ENCODE measurements around the gene DOLPP1. TPM values are rescaled to one million over a fixed set of nuclear protein-coding genes. Genes with fewer than 3 reads are reported as not detected.
A peak's percentile ranks its signal among the peaks of the same experiment; 100 is the strongest.

Gene DOLPP1
- total and polyA plus RNA-seq, 2 of the 13 experiments (the other 11 are each of a cell fraction or from before 2014, with no cell fraction given): 21.0 to 34.1 TPM

DNA sequence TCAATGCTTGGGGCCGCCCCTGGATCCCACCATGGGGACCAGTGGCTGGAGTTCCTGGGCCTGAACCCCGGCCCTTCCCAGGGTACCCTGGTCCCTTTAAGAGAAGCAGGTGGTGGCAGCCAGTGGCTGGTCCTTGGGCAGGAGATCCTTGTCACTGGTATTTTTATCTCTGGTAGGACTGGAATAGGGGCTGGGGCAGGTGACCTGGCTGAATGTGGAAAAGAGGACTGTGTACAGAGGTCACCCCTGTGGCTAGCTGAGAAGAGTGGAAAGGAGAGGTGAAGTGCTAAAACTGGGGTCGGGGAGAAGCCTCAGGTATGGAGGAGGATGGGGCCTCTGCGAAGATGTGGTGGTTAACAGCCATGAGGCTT lies 22.7 kb downstream of the DOLPP1 start:
- H4K20me1 ChIP-seq (ENCODE audit: insufficient read depth, low read length): 0 out of 2 replicates have a peak, but pooled peaks cover 3% of the 10 kb centered on the region
- no peak overlapping the region for H2AFZ ChIP-seq (ENCODE audit: low read length)
- peaks cover 0 to 4% of the 10 kb centered on the region in 2 experiments; a peak in 1 of 5 replicates for H3K36me3 ChIP-seq (replicated peaks in 1 of 2; ENCODE audit: control insufficient read depth in 1 of 2, insufficient read depth in 2 of 2, low read length in 2 of 2)
- no peak for DNase-seq (ENCODE audit: low spot score)
- no peaks in the 10 kb centered on the region for H3K9me3 ChIP-seq (ENCODE audit: low read length)
- CTCF ChIA-PET (ENCODE audit: low intra/inter-chr PET ratio, low total read pairs): no interaction called here
- no TSS peak for BruUV-seq (replicated peaks)
- no peaks in the 10 kb centered on the region for H3K27me3 ChIP-seq (ENCODE audit: control insufficient read depth in 1 of 2, insufficient read depth in 2 of 2, low read length in 2 of 2)
- no peak for FAIRE-seq
- intact Hi-C loops (cut with micrococcal nuclease; ENCODE audit: unreplicated experiment): loop anchor here (2.0 kb wide), 1 partner anchor 51 kb away; no protein-coding TSS in a partner anchor
- H3K4me2 ChIP-seq (ENCODE audit: low read depth, low read length): no peak overlapping the region
- no peak overlapping the region for H3K4me3 ChIP-seq (replicated peaks in 1 of 3; ENCODE audit: insufficient read depth in 1 of 3, low read depth in 2 of 3, low read length in 3 of 3)
- H3K9ac ChIP-seq (ENCODE audit: insufficient read depth, low read depth, low read length): no peak overlapping the region
- no peaks in the 10 kb centered on the region for H3K79me2 ChIP-seq (ENCODE audit: insufficient read depth, low read length)
- H3K27ac ChIP-seq (ENCODE audit: extremely low read length, insufficient read depth, low read length): no peak overlapping the region
- ATAC-seq: peak; percentile 10
- in situ Hi-C loops (cut with HindIII; ENCODE audit: extremely low pct_ligation_motif_present, low pct_unique_long_range_greater_than_20kb): no loop called here
- TF ChIP-seq CEBPB (IDR thresholded peaks at IDR 0.05; ENCODE audit: borderline replicate concordance, low read depth, low read length) (no peak), GLI4 (CRISPR knock-in tag; IDR thresholded peaks at IDR 0.05; ENCODE audit: borderline replicate concordance) (no peak), HHEX (CRISPR knock-in tag; IDR thresholded peaks at IDR 0.05) (no peak), NFATC3 (CRISPR knock-in tag; IDR thresholded peaks at IDR 0.05) (no peak), YY1 (IDR thresholded peaks at IDR 0.05; ENCODE audit: insufficient read depth, insufficient replicate concordance, low read depth, low read length) (no peak), CENPX (CRISPR knock-in tag; IDR thresholded peaks at IDR 0.05) (no peak), IKZF4 (CRISPR knock-in tag; IDR thresholded peaks at IDR 0.05; ENCODE audit: borderline replicate concordance, low read depth, not compliant biosample characterization) (no peak)
- TF ChIP-seq, protein P1, sequence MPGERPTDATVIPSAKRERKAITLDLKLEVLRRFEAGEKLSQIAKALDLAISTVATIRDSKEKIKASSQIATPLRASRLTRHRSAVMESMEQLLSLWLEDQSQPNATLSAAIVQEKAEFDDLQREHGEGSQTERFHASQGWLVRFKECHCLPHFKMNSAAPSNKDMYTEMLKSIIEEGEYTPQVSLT (CRISPR knock-in tag; IDR thresholded peaks at IDR 0.05; ENCODE audit: borderline replicate concordance, low read depth): no peak
- TF ChIP-seq, protein P2, sequence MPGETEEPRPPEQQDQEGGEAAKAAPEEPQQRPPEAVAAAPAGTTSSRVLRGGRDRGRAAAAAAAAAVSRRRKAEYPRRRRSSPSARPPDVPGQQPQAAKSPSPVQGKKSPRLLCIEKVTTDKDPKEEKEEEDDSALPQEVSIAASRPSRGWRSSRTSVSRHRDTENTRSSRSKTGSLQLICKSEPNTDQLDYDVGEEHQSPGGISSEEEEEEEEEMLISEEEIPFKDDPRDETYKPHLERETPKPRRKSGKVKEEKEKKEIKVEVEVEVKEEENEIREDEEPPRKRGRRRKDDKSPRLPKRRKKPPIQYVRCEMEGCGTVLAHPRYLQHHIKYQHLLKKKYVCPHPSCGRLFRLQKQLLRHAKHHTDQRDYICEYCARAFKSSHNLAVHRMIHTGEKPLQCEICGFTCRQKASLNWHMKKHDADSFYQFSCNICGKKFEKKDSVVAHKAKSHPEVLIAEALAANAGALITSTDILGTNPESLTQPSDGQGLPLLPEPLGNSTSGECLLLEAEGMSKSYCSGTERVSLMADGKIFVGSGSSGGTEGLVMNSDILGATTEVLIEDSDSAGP (CRISPR knock-in tag; IDR thresholded peaks at IDR 0.05; ENCODE audit: borderline replicate concordance): no peak
- H3K4me1 ChIP-seq (ENCODE audit: insufficient read depth, low read length): peaks cover 10% of the 10 kb centered on the region
- POLR2A ChIA-PET: interaction anchor here (1.4 to 1.5 kb wide), 2 partner anchors 9 to 22 kb away, joined by 4 to 6 read pairs; partner anchors contain the start of gene DOLPP1
- WGBS (ENCODE audit: low lambda C conversion rate): 94% methylated on average over 3 of the region's 4 CpGs

All from HepG2 (cell line).